ENCODE results near the gene HCRTR1. TPM values are rescaled to one million over a fixed set of nuclear protein-coding genes. Genes with fewer than 3 reads are reported as not detected.

Gene HCRTR1
- total RNA-seq, 2 experiments from 2014 or later = not detected

DNA sequence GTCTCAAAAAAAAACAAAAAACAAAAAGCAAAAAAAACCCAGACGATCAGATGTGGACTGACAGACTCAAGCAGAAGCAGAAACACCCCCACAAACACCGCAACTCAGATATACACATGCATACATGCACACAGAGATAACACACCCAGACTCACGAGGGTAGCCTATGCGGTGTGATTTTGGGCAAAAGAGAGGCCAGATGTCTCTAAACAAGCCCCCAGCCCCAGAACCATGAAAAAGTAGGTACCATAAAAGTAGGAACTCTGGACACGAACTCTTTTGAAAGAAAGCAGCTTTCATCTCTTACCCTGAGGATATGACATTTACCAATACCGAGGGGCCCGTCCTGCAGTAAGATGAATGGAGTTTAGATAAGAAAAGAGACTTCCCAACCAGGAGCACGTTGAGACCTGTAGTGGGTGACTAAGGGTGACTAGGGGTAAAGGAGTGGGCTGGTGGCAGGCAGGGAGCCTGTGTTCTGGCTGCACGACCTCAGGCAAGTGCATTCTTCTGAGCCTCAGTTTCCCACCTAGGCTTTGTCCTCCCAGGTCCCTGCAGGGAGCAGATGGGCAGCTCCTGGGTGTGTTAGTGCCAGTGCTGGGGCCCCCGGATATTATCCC, 42.6 kb upstream of the HCRTR1 start:
- DNase-seq (no peak), ATAC-seq (ENCODE audit: poor library complexity) (no peak)
- CTCF ChIA-PET = no interaction called here
- TF ChIP-seq CTCF (IDR thresholded peaks at IDR 0.05) = no peak
- no peaks in the 10 kb centered on the region for H3K9me3 Mint-ChIP-seq
- H3K4me1 Mint-ChIP-seq (ENCODE audit: low read depth) = no peaks in the 10 kb centered on the region
- H3K4me1 ChIP-seq (ENCODE audit: insufficient read depth, low read length) = no peaks in the 10 kb centered on the region
- intact Hi-C loops (cut with DNase I, micrococcal nuclease) = no loop called here
- peaks cover 0 to 6% of the 10 kb centered on the region in 2 experiments for H3K9me3 ChIP-seq (ENCODE audit: control insufficient read depth in 1 of 2, insufficient read depth in 1 of 2, low read length in 2 of 2)
- H3K27me3 Mint-ChIP-seq = peaks cover 28% of the 10 kb centered on the region
- H3K4me3 Mint-ChIP-seq = no peak overlapping the region
- H3K36me3 Mint-ChIP-seq (ENCODE audit: low read depth) = no peaks in the 10 kb centered on the region
- peaks cover 13% of the 10 kb centered on the region in 2 experiments for H3K27me3 ChIP-seq (ENCODE audit: control insufficient read depth in 1 of 2, insufficient read depth in 2 of 2, low read length in 2 of 2)
- no peak overlapping the region for H3K4me3 ChIP-seq (ENCODE audit: low read length)
- no peak overlapping the region for H3K27ac ChIP-seq (ENCODE audit: low read depth in 1 of 2, low read length in 2 of 2)
- no peak overlapping the region for H3K27ac Mint-ChIP-seq
- no peaks in the 10 kb centered on the region for H3K36me3 ChIP-seq (ENCODE audit: insufficient read depth, low read length)
- POLR2A ChIA-PET = no interaction called here

DNA sequence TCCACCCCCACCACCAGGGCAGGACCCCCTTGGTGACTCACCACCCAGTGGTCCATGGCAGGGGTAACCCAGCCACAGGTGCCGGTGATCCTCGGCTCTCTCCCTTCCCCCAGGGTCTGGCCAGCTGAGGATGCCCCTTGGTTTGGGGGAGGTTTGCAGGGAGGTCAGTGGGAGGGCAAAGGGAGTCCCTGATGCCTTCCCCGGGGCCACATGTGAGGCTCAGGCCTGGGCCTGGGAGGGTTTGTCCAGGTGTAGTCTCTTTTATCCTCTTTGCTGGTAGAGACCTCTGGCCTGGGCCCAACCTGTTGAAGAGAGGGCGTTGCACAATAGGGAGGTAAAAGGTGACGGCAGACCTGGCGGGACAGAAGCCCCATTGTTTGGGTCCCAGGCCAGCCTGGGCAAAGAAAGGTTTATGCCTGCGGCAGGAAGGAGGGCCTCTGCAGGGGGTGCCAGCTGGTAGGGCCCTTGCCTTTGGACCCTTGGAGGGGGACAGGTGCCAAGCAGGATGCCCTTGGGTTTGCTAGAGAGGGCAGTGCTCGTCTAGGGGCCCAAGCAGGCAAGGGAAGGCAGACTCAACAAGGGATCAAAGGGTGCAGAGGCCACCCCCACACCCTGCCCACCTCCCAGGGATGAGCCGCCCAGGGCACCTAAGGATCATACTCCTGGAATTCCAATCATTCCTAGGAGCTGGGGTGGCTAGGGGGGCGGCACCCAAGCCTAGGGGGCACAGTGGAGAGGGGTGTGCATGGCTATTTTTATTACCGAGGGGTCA, 41.9 kb upstream of the HCRTR1 start:
- Mint-ChIP-seq H3K36me3 (ENCODE audit: low read depth) (no peaks in the 10 kb centered on the region), H3K27me3 (peaks cover 28% of the 10 kb centered on the region), H3K4me1 (ENCODE audit: low read depth) (no peaks in the 10 kb centered on the region), H3K9me3 (no peaks in the 10 kb centered on the region), H3K27ac (no peak overlapping the region), H3K4me3 (no peak overlapping the region)
- ChIA-PET POLR2A (no interaction called here), CTCF (no interaction called here)
- Histone ChIP-seq H3K4me1 (ENCODE audit: insufficient read depth, low read length) (no peaks in the 10 kb centered on the region), H3K9me3 (ENCODE audit: control insufficient read depth in 1 of 2, insufficient read depth in 1 of 2, low read length in 2 of 2) (peaks cover 0 to 6% of the 10 kb centered on the region in 2 experiments), H3K4me3 (ENCODE audit: low read length) (no peak overlapping the region), H3K27me3 (ENCODE audit: control insufficient read depth in 1 of 2, insufficient read depth in 2 of 2, low read length in 2 of 2) (peaks cover 10 to 13% of the 10 kb centered on the region in 2 experiments), H3K27ac (ENCODE audit: low read depth in 1 of 2, low read length in 2 of 2) (no peak overlapping the region), H3K36me3 (ENCODE audit: insufficient read depth, low read length) (no peaks in the 10 kb centered on the region)
- DNase-seq (no peak), ATAC-seq (ENCODE audit: poor library complexity) (no peak)
- intact Hi-C loops (cut with DNase I, micrococcal nuclease) = no loop called here
- no peak for TF ChIP-seq CTCF (IDR thresholded peaks at IDR 0.05)

DNA sequence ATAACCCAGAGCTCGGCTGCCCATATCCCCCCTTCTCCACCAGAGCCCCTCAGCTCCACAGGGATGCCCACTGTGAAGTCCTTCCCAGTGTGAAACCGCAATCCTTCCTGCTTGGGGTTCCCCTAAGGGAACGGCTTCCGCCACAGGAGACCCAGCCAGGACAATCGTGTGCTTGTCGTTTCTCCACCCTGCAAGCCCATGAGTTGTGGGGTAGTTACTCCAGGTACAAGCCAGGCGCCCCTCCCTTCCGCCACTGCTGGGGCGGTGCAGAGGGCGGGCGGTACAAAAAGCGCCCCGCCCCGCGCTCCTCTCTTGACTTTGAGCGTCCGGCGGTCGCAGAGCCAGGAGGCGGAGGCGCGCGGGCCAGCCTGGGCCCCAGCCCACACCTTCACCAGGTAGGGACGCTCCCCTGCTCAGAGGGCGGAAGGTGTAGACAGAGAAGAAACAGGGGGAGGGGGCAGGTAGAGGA, 41.3 kb upstream of the HCRTR1 start, which contains the start of gene TINAGL1:
Gene TINAGL1, plus strand, starts transcription at position 315 of the 469 bp plus-strand sequence. CDS start 634 bp downstream, outside the sequence.
- H3K4me3 ChIP-seq (ENCODE audit: low read length) = no peak within 1 kb of the TSS
- peaks cover 8 to 13% of the 10 kb centered on the region in 2 experiments for H3K27me3 ChIP-seq (ENCODE audit: control insufficient read depth in 1 of 2, insufficient read depth in 2 of 2, low read length in 2 of 2)
- Mint-ChIP-seq H3K4me3 (no peak within 1 kb of the TSS), H3K9me3 (no peaks in the 10 kb centered on the region), H3K4me1 (ENCODE audit: low read depth) (no peaks in the 10 kb centered on the region), H3K27me3 (peaks cover 23% of the 10 kb centered on the region), H3K36me3 (ENCODE audit: low read depth) (no peaks in the 10 kb centered on the region), H3K27ac (no peak within 1 kb of the TSS)
- CTCF ChIA-PET = no interaction called here
- no peaks in the 10 kb centered on the region for H3K4me1 ChIP-seq (ENCODE audit: insufficient read depth, low read length)
- POLR2A ChIA-PET = no interaction called here
- no peak for ATAC-seq (ENCODE audit: poor library complexity)
- DNase-seq = no peak
- no peaks in the 10 kb centered on the region for H3K36me3 ChIP-seq (ENCODE audit: insufficient read depth, low read length)
- H3K9me3 ChIP-seq (ENCODE audit: control insufficient read depth in 1 of 2, insufficient read depth in 1 of 2, low read length in 2 of 2) = peaks cover 0 to 6% of the 10 kb centered on the region in 2 experiments
- H3K27ac ChIP-seq (ENCODE audit: low read depth in 1 of 2, low read length in 2 of 2) = no peak within 1 kb of the TSS
- intact Hi-C loops (cut with DNase I, micrococcal nuclease) = no loop called here
- no peak for TF ChIP-seq CTCF (IDR thresholded peaks at IDR 0.05)

Data from CD4-positive, alpha-beta T cell (primary cell).